HG03469 (cell line): ENCODE data around the gene ONECUT3.
"Not testable (repeated sequence)": the region's sequence is repeated elsewhere in the genome, so short reads cannot be mapped to it uniquely, and the experiment has no call there.

Experiments used
- ATAC-seq: cut with Tn5 transposase; IDR thresholded peaks from one replicate; pipeline ENCODE4 v1.9.1; 2021; ENCODE audit warnings: mild to moderate bottlenecking, moderate library complexity, moderate number of reproducible peaks; ENCODE audit not compliant: unreplicated experiment

Gene ONECUT3

DNA sequence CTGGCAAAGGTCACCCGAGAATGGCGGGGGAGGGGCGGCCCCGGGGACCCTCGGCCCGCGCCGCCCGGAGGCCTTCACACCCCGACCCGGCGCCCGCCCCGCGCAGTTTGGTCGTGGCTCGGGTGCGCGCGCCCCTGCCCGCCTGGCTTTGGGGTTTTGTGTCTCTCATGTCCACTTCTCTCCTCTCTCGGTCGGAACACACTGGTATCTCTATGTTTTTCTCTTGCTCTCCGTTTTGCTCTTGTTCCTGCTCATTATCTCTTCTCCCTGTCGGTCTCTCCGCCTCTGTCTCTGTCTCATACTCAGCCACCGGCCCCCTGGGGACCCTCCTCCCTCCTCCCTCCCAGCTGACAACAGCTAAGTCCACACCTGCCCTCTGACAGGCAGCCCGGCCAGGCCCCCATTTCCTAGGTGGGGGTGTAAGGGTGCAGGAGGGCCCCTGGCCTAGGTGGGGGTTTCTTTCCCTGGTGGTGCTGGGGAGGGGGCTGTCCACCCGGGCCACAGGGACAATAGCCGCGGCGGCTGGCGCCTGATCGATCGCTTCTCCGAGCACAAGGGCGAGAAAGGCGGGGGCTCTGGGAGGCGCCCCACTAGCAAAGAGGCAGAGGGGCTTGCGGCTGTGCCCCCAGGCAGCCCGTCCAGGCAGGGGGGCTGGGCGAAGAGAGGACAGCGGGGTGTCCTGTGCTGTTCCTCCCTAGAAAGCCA, 2.3 kb downstream of the ONECUT3 start:
- ATAC-seq = no peak

DNA sequence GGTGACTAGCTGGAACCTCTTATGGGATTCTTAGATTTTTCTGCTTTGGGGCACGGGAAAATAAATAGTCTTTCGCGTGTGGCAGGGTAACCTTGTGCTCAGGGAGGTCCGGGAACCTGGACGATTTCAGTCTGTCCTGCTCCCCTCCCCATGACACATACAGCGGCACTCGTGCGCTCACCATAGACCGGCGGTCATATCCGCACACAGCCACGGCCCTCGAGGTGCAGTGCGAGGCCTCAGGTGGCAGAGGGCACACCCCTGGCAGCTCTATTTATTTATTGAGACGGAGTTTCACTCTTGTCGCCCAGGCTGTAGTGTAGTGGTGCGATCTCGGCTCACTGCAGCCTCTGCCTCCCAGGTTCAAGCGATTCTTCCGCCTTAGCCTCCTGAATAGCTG, 3.0 kb downstream of the ONECUT3 start:
- ATAC-seq = no peak

DNA sequence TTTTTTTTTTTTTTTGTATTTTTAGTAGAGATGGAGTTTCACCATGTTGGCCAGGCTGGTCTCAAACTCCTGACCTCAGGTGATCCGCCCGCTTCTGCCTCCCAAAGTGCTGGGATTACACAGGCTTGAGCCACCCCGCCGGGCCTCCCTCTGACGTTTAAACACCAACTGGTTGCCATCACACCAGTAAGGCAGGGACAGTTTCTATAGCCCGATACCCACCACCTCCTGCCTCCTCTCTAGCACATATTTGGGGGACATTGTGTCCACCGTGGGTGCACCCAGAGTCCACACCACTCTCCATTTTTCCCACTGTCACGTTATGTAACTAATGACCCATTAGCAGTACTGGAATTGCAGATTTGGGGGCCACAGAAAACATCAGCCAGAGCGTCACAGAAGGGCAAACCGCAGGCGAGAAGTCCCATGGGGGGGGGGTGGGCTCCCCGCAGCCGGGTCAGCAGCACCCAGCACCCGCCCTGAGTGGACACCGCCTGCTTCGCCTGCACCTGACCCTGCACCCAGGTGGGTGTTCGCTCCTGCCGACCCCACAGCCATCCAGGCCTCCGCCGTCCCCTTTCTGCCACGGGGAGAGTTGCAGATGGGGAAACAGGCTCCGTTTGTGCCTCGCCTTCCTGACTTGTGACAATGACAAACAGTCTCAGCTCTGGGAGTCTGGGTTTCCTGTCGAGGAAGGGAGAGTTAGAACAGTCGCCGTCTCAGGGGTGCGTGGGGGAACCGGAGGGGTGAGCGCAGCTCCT, 3.6 kb downstream of the ONECUT3 start:
- ATAC-seq = no peak

DNA sequence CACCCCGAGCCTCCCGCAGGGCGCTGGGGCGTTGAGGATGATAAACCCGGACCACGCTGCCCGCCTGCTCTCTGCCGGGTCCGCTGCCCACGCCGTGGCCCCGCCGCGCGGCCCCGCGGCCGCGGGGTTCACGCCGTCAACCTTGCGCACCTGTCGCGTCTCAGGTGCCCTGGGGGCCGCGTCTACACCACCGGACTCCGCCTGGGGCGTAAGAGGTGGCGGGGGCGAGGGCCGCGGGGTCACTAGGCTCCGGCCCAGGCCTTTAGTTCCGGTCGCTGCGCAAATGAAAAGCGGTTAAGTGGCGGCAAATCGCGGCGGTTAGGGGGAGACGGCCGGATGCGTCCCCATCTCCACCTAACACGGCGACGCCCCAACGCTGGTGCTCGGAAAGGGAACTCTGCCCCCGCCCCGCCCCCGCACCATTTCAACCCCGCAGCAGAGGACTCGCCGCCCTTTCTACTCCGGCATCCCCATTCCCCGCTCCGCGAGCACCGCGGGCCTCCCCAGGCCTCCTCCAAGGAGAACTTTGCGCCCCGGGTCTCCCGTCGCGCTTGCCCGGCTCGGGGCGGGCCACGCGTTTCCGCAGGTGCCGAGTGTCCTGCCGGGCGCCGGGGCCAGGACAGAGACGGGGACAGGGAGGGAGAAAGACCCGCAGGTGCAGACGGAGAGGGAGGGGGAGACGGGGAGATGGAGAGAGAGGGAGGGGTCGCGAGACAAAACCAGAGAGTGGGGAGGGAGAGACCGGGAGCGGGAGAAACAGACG, 4.3 kb downstream of the ONECUT3 start:
- no peak for ATAC-seq

DNA sequence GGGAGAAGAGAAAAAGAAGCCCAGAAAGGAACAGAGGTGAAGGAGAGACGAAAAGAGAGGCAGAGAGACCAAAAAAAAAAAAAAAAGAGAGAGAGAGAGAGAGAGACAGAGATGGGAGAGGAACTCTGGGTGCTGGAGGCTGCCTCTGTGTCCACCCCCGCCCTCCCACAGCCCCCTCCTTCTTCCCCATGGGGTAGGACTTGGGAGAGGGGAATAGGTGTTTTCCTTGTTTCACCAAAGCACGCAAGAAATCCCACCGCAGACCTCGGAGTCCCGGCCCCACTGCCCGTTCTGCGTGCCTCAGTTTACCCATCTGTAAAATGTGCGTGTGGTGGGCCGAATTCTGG, 4.9 kb downstream of the ONECUT3 start:
- ATAC-seq = no peak

DNA sequence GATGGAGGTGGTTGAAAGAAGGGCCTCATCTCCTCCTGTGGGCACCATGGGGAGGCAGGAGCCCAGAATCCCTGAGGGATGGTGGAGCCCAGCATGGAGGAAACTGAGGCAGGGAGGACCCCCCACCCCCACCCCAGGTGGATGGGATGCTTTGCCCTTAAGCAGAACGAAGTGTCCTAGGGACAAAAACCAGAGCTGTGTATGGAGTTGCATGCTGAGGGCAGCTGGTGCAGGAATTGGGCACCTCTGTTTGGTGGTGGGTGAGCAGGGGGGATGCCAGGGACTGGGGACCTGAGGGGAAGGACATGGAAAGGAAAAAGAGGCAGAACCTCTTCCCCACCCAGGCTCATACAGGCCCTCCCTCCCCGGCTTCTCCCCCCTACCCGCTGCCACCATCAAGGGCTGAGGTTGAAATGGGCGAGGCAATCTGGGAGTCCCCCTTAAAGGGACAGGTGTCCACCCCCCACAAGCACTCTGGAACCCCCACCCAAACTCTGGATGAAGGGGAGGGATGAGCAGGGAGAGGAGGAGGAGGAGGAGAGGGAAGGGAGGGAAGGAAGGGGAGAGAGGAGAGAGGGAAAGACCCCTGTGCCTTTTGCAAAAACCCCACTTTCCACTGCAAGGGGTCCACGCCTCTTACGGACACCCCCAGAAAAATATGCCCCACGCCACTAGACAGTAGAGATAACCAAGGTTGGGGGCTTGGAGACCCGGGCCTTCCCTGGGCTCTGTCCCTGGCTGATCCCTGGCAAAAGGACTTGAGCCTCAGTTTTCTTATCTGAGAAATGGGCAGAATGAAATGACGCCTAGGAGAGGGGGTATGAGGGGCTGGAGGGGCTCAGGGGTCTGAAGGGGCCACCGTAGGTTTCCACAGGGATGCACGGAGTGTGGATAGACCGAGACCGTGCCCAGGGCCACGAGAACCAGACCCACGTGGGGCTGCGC, 5.9 kb downstream of the ONECUT3 start:
- ATAC-seq = no peak

DNA sequence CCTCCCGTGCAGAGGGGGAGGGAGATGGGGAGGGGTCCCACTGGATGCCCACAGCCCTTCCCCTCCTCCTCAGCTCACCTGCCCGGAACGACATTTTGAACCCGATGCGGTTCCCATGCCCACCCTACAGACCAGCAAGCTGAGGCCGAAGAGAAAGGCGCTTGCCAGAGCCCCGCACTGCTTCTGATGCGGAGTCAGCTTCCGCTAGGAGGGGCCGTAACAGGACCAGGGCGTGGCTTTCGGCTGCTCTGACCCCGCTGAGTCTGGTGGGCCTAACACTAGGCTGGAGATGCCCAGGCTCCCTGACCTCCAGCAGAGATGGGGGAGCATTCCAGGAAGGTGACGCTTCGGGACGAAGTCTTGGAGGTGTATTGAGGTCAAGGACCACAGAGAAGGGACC, 6.7 kb downstream of the ONECUT3 start:
- ATAC-seq = no peak

DNA sequence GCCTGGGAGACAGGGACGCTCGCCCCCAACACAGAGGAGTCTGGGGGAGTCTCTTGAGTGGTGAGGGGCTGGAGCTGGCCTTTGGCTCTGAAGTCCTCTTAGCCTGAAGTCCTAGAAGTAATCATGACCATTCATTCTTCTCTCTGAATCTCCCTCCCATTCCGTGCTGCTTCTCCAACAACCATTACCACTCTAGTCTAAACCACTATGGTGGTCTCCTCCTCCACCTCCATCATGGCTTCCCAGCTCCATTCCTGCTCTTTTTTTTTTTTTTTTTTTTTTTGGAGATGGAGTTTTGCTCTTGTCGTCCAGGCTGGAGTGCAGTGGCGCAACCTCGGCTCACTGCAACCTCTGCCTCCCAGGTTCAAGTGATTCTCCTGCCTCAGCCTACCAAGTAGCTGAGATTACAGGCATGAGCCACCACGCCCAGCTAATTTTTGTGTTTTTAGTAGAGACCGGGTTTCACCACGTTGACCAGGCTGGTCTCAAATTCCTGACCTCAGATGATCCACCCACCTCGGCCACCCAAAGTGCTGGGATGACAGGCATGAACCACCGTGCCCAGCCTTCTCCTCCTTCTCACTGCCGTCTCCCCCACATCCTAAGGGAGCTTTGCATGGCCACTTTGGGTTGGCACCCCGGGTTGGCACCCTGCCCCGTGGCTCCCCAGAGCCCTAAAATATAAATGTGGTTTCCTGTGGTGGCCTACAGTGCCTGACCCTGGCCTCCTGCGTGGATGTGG, 7.7 kb downstream of the ONECUT3 start:
- ATAC-seq = not testable (repeated sequence)

DNA sequence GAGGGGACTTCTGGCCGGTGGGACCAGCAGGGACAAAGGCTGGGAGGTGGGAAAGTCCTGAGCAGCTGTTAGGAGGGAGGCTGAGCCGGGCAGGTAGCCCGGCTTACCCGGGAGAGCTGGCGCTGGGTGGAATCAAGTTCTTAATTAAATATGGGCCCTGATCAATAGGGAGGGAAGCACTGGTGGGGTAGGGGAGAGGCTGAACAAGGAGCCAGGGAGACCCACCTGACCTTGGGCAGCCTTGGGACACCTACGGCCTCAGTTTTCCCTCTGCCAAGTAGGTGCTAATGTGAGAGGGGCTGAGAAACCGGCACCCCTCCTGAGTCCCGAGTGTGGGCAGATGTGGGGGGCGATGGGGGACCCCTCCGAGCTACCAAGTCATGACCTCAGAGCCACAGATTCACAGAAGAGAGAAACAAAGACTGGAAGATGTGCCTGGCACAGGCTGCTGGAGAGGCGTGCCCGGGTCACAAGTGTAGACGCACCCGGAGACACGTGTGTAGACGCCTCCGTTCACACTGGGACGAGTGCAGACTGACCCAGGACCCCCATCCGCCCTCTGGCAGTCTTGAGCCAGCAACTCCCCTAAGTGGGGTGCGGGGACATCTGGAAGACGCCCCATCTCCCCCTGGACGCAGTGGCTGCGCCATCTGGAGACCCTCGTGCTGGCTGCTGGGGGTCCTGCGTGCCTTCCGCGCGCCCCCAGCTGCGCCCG, 8.4 kb downstream of the ONECUT3 start:
- no peak for ATAC-seq

DNA sequence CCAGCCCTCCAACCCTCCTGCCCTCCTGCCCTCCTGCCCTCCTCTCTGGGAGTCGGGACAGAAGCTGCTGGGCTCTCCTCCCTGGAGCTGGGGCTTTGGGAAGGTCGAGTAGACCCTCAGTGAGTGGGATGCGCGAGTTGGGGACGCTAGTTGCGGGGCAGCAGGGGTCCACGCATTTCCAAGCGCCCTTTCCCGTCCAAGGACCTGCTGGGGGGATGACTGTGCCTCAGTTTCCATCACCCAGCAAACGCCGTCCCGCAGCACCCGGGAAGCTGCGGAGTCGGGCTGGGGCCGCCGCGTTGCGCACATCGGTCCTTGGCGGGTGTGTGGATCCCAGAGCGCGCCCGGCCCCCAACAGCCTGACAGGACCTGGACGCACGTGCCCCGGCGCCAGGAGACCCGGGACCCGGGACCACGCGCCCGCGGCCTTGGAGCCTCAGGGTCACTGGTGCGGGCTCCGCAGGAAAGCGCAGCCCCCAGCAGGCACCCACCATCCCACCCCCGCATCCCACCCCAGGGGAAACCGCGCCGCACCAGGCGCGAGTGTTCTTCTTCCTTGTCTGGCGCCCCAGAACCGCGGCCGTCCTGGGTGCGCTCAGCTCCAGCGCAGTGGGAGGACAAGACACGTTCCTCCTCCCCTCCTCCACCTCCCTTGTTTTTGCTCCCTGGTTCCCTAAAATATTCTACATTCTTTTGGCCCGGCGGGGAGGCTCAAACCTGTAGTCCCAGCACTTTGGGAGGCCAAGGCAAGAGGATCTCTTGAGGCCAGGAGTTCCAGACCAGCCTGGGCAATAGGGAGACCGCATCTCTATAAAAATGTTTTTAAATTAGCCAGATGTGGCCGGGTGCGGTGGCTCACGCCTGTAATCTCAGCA, 9.2 kb downstream of the ONECUT3 start:
- no peak for ATAC-seq

DNA sequence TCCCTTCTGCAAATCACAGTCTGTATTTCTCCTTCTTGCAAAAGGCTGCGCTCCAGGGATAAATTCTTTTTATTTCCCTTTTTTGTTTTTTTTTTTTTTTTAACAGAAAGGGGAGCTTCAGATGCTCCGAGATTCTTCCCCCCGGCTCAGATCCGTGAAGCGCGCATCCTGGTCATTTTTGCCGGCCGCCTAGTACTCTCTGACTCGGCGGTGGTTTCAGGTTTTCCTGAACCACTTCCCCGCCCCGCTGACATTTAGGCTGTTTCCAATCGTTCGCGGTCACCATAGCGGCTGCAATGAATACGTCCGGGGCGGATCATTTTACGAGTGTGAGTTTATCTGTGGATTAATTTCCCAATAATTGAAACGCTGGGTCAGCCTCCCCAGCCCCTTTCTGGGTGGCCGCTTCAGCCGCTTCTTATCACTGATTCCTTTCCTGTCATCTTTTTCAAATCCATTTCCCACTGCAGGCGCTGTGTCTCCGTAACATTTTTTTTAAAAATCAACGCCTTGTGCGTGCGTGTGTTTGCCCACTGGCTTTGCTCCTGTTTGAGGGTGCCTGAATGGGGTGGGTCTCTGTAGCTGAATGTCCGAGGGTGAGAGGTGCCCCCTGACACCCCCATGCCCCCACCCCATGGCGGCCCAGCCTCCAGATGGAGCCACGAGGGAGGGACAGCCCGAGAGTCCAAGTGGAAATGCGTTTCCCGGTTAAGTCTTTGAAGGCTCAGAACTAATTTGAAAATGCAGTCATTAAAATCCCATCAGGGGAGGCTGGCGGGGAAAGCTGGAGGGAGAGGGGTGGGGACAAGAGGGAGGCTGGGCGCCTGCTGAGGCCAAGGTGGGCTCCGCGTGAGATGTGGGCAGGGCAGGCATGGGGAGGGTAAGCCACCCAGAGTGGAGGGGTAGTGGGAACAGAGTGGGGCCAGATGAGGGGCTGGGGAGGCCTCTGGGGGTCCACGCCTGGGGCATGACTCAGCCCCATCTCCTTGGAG, 10.6 kb downstream of the ONECUT3 start:
- ATAC-seq = no peak

DNA sequence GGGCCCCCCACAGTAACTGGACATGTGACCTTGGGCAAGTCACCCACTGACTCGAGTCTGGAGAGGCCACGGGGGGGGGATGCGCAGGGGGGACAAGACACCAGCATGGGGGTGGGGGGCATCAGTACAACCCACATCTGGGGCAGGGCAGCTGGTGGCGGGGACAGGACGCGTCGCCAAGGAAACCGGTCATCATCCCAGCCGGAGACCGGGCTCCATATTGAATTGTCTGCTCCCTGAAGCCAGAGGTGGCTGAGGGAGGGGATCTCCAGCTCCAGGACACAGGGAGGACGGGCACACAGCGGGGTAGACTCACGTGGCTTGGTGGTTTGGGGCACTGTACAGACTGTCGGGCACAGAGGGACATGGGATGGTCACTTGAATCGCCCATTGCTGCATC, 11.4 kb downstream of the ONECUT3 start:
- ATAC-seq = no peak

DNA sequence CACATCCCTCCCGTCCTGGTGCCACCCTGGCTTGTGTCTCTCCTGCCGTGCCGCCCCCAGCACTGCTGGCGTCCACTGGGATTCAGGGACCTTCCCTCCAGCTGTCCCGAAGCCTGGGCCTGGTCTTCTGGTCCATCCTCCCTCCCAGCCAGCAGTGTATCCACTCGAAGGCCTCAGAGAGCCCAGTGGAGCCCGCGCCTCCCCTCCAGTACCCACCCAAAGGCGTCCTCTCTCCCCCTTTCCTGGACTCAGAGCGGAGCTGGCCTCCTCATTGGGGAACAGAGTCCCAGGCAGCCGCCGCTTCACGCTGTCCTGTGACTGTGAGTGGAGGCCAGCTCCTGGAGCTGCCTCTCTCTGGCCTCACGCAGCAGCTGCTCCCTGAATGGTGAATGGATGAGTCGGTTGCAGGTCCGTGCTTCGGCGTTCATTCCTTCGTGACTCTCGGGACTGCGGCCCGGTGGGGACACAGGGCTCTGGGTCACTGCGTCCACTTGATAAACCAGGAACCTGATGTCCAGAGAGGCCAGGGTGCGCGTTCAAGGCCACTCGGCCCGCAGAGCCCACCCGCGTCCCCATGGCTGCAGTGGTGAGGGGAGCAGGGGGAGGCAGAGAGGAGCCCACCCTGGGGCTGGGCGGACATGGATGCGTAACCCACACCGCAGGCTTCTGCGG, 12.1 kb downstream of the ONECUT3 start:
- ATAC-seq = no peak

DNA sequence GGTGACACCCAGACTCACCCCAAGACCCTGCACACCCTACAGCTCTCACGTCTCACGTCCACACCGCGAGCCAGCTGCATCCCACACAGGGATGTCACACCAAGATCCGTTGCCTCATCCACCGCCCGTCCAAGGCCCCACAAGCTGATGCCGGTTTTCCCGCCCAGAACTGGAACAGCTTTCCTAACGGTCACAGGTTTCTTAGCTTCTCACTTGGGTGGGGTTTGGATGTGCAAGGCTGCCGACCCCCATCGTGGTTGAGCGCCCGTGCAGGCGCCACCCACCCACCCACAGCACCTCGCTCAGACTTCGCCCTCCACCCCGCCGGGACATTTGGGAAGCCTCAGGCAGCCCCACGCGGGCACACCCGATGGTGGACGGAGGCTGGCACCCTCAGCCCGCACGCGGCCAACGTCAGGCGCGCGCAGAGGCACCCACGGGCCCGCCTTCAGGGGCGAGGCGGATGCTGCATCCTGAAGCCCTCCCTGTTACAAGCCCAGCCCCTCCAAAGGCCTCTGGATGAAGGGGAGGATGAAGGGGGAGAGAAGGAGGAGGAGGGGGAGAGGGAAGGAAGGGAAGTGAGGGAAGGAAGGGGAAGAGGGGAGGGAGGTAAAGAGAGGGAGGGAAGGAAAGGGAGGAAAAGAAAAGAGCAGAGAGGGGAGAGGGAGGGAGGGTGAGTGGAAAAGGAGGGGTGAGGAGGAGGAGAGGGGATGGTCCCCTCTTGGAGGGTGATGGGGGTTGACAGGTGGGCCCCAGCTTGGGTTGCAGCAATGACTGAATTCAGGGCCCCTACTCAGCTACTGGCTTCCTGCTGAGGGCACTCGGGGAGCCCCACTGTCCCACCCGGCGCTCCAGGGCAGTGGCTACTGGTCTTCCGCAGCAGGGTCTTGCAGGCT, 12.8 kb downstream of the ONECUT3 start:
- no peak for ATAC-seq

DNA sequence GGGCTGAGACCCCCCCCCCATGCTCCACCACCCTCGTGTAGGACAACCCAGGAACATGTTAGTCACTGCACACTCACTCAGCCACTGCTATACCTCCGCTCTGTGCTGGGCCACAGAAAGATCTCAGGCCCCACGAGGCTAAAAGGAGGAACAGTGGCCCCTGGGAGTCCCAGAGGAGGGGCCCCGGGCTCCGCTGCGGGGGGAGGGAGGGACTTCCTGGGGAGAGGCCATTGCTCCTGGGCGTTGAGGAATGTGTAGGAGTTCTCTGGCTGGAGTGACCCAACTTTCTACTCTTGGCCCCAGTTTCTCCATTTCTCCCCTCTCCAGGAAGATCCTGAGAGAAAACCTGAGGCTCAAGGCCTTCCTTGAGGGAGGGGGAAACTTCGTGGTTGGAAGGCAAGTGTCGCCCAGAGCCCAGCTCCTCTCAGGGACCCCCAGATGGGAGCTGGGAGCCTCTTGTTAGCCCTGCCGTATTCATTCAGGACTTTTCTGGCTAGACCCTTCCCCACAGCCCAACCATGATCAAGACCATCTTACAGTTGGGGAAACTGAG, 13.6 kb downstream of the ONECUT3 start:
- no peak for ATAC-seq
